Fibroblast of lung (primary cell): ENCODE results near the gene FAM3D. TPM values are rescaled to one million over a fixed set of nuclear protein-coding genes. Genes with fewer than 3 reads are reported as not detected.

Experiments
- DNase-seq, 2 donors: peaks; one replicate each; pipeline versions ENCODE4 v3.0.0 to v3.0.0-alpha.2; 2010; ENCODE audit warnings: low read depth in 2 of 2
- H2AFZ ChIP-seq: 2 replicates; pipeline ENCODE4 v1.5.1; 2012; ENCODE audit warnings: low read length, control low read depth, inconsistent platforms
- H3K27ac ChIP-seq: 2 replicates; pipeline ENCODE4 v1.5.1; 2011; ENCODE audit warnings: low read length, control low read depth; ENCODE audit not compliant: insufficient read depth
- H3K27me3 ChIP-seq: 2 replicates; pipeline ENCODE4 v1.5.1; 2011; ENCODE audit warnings: mild to moderate bottlenecking, low read length; ENCODE audit not compliant: control insufficient read depth, insufficient read depth
- H3K36me3 ChIP-seq: 2 replicates; pipeline ENCODE4 v1.5.1; 2011; ENCODE audit warnings: low read length; ENCODE audit not compliant: control insufficient read depth, insufficient read depth
- H3K4me1 ChIP-seq: 2 replicates; pipeline ENCODE4 v1.5.1; 2011; ENCODE audit warnings: low read length; ENCODE audit not compliant: control insufficient read depth, insufficient read depth; ENCODE audit errors: extremely low read depth
- H3K4me2 ChIP-seq: 2 replicates; pipeline ENCODE4 v1.5.1; 2011; ENCODE audit warnings: low read length, control low read depth; ENCODE audit not compliant: insufficient read depth; ENCODE audit errors: extremely low read depth
- H3K4me3 ChIP-seq, 4 experiments: fragments of 200-600 bp in 1 of 4; sonication (generic) in 1 of 4; replicated peaks in 1 of 4; 2 replicates each; pipeline ENCODE4 v1.5.1; 2011 to 2016; ENCODE audit warnings: low read length in 4 of 4, low read depth in 3 of 4, mild to moderate bottlenecking in 3 of 4, control low read depth in 2 of 4, inconsistent platforms in 1 of 4, mixed read lengths in 1 of 4; ENCODE audit not compliant: insufficient read depth in 1 of 4; ENCODE audit errors: control extremely low read depth in 1 of 4
- H3K79me2 ChIP-seq: 2 replicates; pipeline ENCODE4 v1.5.1; 2012; ENCODE audit warnings: mild to moderate bottlenecking, low read length, inconsistent platforms; ENCODE audit not compliant: control insufficient read depth, insufficient read depth
- H3K9ac ChIP-seq: 2 replicates; pipeline ENCODE4 v1.5.1; 2011; ENCODE audit warnings: mild to moderate bottlenecking, low read length, control low read depth; ENCODE audit not compliant: insufficient read depth
- H3K9me3 ChIP-seq: 2 replicates; pipeline ENCODE4 v1.5.1; 2012; ENCODE audit warnings: low read depth, low read length; ENCODE audit not compliant: control insufficient read depth, insufficient read depth
- H4K20me1 ChIP-seq: 2 replicates; pipeline ENCODE4 v1.5.1; 2011; ENCODE audit warnings: low read length; ENCODE audit not compliant: control insufficient read depth, insufficient read depth; ENCODE audit errors: extremely low read depth
- CTCF ChIP-seq, 2 donors: IDR thresholded peaks in 1 of 2; conservative IDR thresholded peaks in 1 of 2; 1 replicate in 1 of 2; 2 replicates in 1 of 2; pipeline ENCODE4 v1.5.1; 2011 to 2012; ENCODE audit warnings: low read length in 2 of 2, control low read depth in 1 of 2, inconsistent platforms in 1 of 2, low read depth in 1 of 2, mild to moderate bottlenecking in 1 of 2
- EZH2 ChIP-seq: IDR thresholded peaks from 2 replicates; pipeline ENCODE4 v1.5.1; 2012; ENCODE audit warnings: low read length, control low read depth, mild to moderate bottlenecking; ENCODE audit errors: missing control alignments
- polyA plus RNA-seq, 2 donors: library from polyadenylated mRNA; depleted of rRNA in 1 of 2; stranded (reverse) in 1 of 2; unstranded in 1 of 2; fragments of >200 nt; gene quantifications; 2 replicates each; pipeline ENCODE4 v1.2.1, GENCODE V29; 2011 to 2012; ENCODE audit warnings: missing spikeins in 1 of 2
- total RNA-seq: library from RNA; depleted of rRNA; stranded (reverse); fragments of >200 nt; gene quantifications from 2 replicates; pipeline ENCODE4 v1.2.1, GENCODE V29; 2014

The FAM3D gene
- total and polyA plus RNA-seq, 2 donors (not counting 1 experiment from before 2014, with no cell fraction given) = not detected

GRCh38 chr3:58609990-58610389 is 56.6 kb downstream of the FAM3D start:
- peak in 1 of 2 donors; percentile 12 for DNase-seq

DNA sequence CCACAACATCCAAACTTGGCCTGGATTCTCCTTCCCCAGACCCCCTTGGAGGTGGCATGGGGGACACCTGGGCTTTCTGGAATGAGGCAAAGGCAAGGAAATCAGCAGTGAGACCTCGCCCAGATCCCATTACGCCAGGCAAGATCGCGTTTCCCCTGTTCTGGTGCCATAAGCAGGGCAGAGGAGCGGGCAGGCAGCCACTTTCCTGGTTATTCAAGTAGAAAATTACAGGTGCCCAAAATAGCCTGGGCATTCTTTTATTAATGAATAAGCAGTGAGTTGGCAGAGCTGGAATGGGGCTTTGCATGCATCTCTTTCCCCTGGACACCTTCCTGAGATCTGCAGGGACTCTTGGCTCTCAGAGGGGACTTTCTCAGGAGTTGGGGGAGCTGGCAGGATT is 57.9 kb downstream of the FAM3D start:
- H3K27ac ChIP-seq = no peak overlapping the region
- H3K4me2 ChIP-seq = no peak overlapping the region
- no peaks in the 10 kb centered on the region for H3K79me2 ChIP-seq
- H3K9me3 ChIP-seq = no peaks in the 10 kb centered on the region
- no peaks in the 10 kb centered on the region for H3K36me3 ChIP-seq
- DNase-seq = peak in 1 of 2 donors; percentile 18
- H3K9ac ChIP-seq = no peak overlapping the region
- TF ChIP-seq EZH2 (no peak), CTCF (conservative IDR thresholded peaks at IDR 0.05 in 1 of 2, IDR thresholded peaks at IDR 0.05 in 1 of 2; ENCODE audit: low read depth in 1 of 2, low read length in 2 of 2) (no peak)
- H3K4me1 ChIP-seq = no peaks in the 10 kb centered on the region
- no peaks in the 10 kb centered on the region for H4K20me1 ChIP-seq
- peaks cover 7% of the 10 kb centered on the region for H3K27me3 ChIP-seq
- no peak overlapping the region for H2AFZ ChIP-seq
- H3K4me3 ChIP-seq = no peak overlapping the region

More at GRCh38 chr3:58609990-58610389, 56.6 kb downstream of the FAM3D start:
- no peak overlapping the region for H3K9ac ChIP-seq
- TF ChIP-seq CTCF (conservative IDR thresholded peaks at IDR 0.05 in 1 of 2, IDR thresholded peaks at IDR 0.05 in 1 of 2; ENCODE audit: low read depth in 1 of 2, low read length in 2 of 2) = no peak
- no peak for TF ChIP-seq EZH2
- H3K4me2 ChIP-seq = no peak overlapping the region
- H3K4me1 ChIP-seq = no peaks in the 10 kb centered on the region
- H3K36me3 ChIP-seq = no peaks in the 10 kb centered on the region
- H3K27me3 ChIP-seq = peaks cover 4% of the 10 kb centered on the region
- no peaks in the 10 kb centered on the region for H3K9me3 ChIP-seq
- H3K79me2 ChIP-seq = no peaks in the 10 kb centered on the region
- no peak overlapping the region for H3K27ac ChIP-seq
- H3K4me3 ChIP-seq = no peak overlapping the region
- H4K20me1 ChIP-seq = no peaks in the 10 kb centered on the region
- no peak overlapping the region for H2AFZ ChIP-seq

DNA sequence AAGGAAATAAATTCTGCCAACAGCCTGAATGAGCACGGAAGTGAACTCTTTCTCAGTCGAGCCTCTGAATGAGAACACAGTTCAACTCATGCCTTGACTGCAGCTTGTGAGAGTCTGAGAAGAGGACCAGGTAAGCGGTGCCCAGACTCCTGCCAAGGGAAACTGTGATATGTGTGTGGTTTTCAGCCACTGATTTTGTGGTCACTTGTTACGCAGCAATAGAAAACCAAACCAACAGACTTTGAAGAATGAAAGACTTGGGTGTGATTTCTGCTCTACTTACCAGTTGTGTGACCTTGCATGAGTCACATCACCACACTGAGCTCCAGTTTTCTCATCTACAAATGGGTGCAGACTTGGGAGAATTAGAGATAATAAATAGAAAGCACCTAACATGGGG is 58.8 kb downstream of the FAM3D start:
- Histone ChIP-seq H3K4me2 (no peak overlapping the region), H3K79me2 (no peaks in the 10 kb centered on the region), H3K4me3 (no peak overlapping the region), H3K27me3 (peaks cover 9% of the 10 kb centered on the region), H4K20me1 (no peaks in the 10 kb centered on the region), H3K36me3 (no peaks in the 10 kb centered on the region), H3K9me3 (no peaks in the 10 kb centered on the region), H2AFZ (no peak overlapping the region), H3K4me1 (no peaks in the 10 kb centered on the region), H3K9ac (no peak overlapping the region), H3K27ac (no peak overlapping the region)
- TF ChIP-seq EZH2 (no peak), CTCF (conservative IDR thresholded peaks at IDR 0.05 in 1 of 2, IDR thresholded peaks at IDR 0.05 in 1 of 2; ENCODE audit: low read depth in 1 of 2, low read length in 2 of 2) (no peak)
- peak in 1 of 2 donors; percentile 65 for DNase-seq
